GM18517 (cell line): ENCODE measurements around the gene SOST.

ENCODE experiments used
- ATAC-seq: cut with Tn5 transposase; IDR thresholded peaks from one replicate; pipeline ENCODE4 v1.9.1; 2021; ENCODE audit warnings: mild to moderate bottlenecking, moderate library complexity; ENCODE audit not compliant: unreplicated experiment

SOST gene

DNA sequence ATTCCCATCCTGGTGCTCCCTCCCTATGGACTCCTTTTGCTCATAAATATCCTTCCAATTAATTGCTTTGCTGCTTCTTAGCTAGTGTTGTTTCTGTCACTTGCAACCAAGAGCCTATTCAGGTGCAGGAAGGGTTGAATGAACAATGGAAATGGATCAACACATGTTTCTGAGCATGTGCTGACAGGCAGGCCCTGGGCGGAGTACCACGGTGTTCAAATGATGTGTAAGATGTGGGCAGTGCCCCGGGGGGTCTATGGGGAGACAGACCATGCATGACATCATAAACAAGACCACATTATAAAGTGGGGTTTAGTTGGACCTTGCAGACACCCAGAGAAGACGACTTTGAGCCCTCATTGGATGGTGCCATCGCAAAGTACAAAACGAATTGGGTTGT lies 48.5 kb downstream of the SOST start:
- no peak for ATAC-seq

DNA sequence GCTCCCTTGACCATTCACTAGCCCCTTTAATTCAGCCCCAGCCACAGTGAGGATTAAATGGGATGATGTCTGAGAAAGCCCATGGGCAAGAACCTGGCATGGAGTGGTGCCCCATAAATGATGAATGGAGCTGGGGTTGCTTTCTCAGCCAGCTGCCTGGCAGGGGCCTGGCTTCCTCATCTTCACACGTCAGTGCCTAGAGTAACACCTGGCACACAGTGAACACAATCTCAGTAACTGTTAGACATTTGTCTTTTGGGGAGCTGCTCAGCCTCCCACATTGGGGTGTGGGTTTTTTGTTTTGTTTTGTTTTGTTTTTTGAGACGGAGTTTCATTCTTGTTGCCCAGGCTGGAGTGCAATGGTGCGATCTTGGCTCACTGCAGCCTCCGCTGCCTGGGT lies 49.4 kb downstream of the SOST start:
- no peak for ATAC-seq

DNA sequence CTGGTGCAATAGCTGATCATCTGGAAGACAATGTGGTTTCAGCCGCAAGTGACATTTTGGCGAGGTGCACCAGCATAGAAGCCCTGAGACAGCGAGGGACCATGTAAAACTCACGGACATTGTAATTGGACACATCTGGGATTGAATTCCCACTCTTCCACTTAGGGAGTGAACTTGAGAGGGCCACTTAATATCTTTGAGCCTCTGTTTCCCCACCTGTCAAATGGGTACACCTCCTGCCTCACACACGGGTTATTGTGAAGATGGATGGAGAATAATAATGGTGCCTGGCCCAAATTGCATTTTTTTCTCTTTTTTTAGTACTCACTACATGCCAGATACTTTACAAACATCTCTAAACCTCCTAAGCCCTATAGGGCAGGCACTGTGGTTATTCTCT lies 51.4 kb downstream of the SOST start:
- ATAC-seq: no peak

DNA sequence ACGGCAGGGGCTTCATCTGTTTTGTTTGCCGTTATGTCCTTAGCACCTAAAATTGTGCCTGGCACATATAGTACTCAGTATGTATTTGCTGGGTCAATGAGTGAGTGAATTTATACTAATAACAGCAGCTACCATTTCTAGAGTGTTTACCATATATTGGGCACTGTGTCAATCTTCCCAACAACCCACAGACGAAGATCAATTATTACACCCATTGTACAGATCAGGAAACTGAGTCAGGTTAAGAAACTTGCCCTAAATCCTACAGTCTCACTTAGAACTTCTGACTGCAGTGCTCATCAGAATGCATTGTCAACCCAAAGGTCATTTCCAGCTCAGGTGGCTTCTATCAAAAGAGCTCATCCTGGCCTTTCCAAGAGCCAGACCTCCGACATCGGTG lies 52.4 kb downstream of the SOST start:
- ATAC-seq: no peak
